H1 (cell line): ENCODE results near the gene ACSF2.

Source experiments
- BACH1 ChIP-seq: IDR thresholded peaks from 2 replicates; pipeline ENCODE4 v1.6.1; 2012; ENCODE audit warnings: low read length, improper control_type of control experiment
- CTCF ChIP-seq, 3 experiments: IDR thresholded peaks; 1 replicate in 2 of 3; 2 replicates in 1 of 3; pipeline versions ENCODE4 v1.5.1 to v1.6.1; 2011; ENCODE audit warnings: low read length in 3 of 3, mild to moderate bottlenecking in 3 of 3, inconsistent platforms in 2 of 3, low read depth in 1 of 3, moderate library complexity in 1 of 3; ENCODE audit not compliant: insufficient read depth in 1 of 3; ENCODE audit errors: control extremely low read depth in 1 of 3
- EZH2 ChIP-seq: fragments of 200-600 bp; sonication (generic); IDR thresholded peaks from 2 replicates; pipeline ENCODE4 v1.7.1; 2012; ENCODE audit warnings: low read depth, mild to moderate bottlenecking, moderate library complexity, low read length, inconsistent platforms; ENCODE audit not compliant: severe bottlenecking
- JUND ChIP-seq: IDR thresholded peaks from 2 replicates; pipeline ENCODE4 v1.6.1; 2011; ENCODE audit warnings: mild to moderate bottlenecking, improper control_type of control experiment, low read length
- POLR2A ChIP-seq, 2 experiments: IDR thresholded peaks; 1 replicate in 1 of 2; 2 replicates in 1 of 2; pipeline ENCODE4 v1.6.1; 2011; ENCODE audit warnings: low read depth in 2 of 2, low read length in 2 of 2, mild to moderate bottlenecking in 2 of 2; ENCODE audit errors: control extremely low read depth in 1 of 2
- RAD21 ChIP-seq, 2 experiments: IDR thresholded peaks in 1 of 2; conservative IDR thresholded peaks in 1 of 2; 2 replicates each; pipeline ENCODE4 v1.6.1; 2011; ENCODE audit warnings: low read depth in 2 of 2, low read length in 2 of 2, improper control_type of control experiment in 1 of 2, inconsistent platforms in 1 of 2, mild to moderate bottlenecking in 1 of 2, moderate library complexity in 1 of 2
- RBBP5 ChIP-seq: IDR thresholded peaks from 2 replicates; pipeline ENCODE4 v1.7.1; 2012; ENCODE audit warnings: low read depth, mild to moderate bottlenecking, inconsistent platforms, low read length, moderate library complexity, borderline replicate concordance
- SIRT6 ChIP-seq: IDR thresholded peaks from one replicate; pipeline ENCODE4 v1.7.1; 2012; ENCODE audit warnings: low read length, inconsistent platforms
- TF ChIP-seq, protein P1 (sequence below): IDR thresholded peaks from 2 replicates; pipeline ENCODE4 v1.6.1; 2011; ENCODE audit warnings: low read length, improper control_type of control experiment

- no peak for TF ChIP-seq RBBP5
- no peak for TF ChIP-seq SIRT6
- no peak for TF ChIP-seq CTCF (IDR thresholded peaks at IDR 0.05; ENCODE audit: control extremely low read depth in 1 of 3, insufficient read depth in 1 of 3, low read depth in 1 of 3, low read length in 3 of 3)
- no peak for TF ChIP-seq JUND
- TF ChIP-seq POLR2A (IDR thresholded peaks at IDR 0.05; ENCODE audit: control extremely low read depth in 1 of 2, low read depth in 2 of 2, low read length in 2 of 2): no peak
- no peak for TF ChIP-seq EZH2
- no peak for TF ChIP-seq BACH1
- no peak for TF ChIP-seq RAD21 (IDR thresholded peaks at IDR 0.05 in 1 of 2, conservative IDR thresholded peaks at IDR 0.05 in 1 of 2; ENCODE audit: low read depth in 2 of 2, low read length in 2 of 2)
- TF ChIP-seq, protein P1, sequence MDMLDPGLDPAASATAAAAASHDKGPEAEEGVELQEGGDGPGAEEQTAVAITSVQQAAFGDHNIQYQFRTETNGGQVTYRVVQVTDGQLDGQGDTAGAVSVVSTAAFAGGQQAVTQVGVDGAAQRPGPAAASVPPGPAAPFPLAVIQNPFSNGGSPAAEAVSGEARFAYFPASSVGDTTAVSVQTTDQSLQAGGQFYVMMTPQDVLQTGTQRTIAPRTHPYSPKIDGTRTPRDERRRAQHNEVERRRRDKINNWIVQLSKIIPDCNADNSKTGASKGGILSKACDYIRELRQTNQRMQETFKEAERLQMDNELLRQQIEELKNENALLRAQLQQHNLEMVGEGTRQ: no peak
Measured at GRCh38 chr17:50474523-50474922, 48.5 kb downstream of the ACSF2 start.
